ENCODE measurements around the gene CTNNA2. TPM values are rescaled to one million over a fixed set of nuclear protein-coding genes. Genes with fewer than 3 reads are reported as not detected.

Gene CTNNA2
- total and polyA plus RNA-seq, 9 of the 15 experiments (the other 6 are each of a cell fraction or from before 2014, with no cell fraction given), result 0.03 to 0.40 (median 0.15) TPM

DNA sequence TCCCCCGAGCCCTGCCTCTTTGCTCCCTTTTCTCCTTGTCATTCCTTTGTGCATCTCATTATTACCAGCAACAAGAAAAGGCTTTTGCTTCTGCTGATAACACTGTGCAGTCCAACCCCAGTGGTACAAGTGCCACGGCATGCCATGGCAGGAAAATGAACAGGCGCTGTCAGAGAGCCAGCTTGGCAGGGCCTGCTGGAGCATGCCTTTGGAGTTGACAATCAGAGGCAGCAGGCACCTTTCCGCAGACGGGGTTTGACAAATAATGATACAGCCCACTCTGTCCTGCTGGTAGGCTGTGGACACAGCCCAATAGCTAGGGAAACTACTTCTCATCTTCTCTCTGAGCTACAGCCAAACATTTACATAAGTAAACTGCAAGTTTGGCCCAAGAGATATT, 1035.6 kb downstream of the CTNNA2 start:
- in situ Hi-C loops (cut with MboI) (no loop called here), intact Hi-C loops (cut with micrococcal nuclease) (no loop called here)
- H3K9me1 ChIP-seq (ENCODE audit: control insufficient read depth, insufficient read depth, low read length), result no peaks in the 10 kb centered on the region
- H3K4me3 ChIP-seq, result no peak overlapping the region
- ChIA-PET CTCF (ENCODE audit: low intra/inter-chr PET ratio) (no interaction called here), POLR2A (no interaction called here)
- no peak for DNase-seq (ENCODE audit: extremely low read depth in 1 of 4, low spot score in 3 of 4)
- TF ChIP-seq NR2C2 (CRISPR knock-in tag; IDR thresholded peaks at IDR 0.05), result no peak
- no peak for TF ChIP-seq NR2C2 (tag; IDR thresholded peaks at IDR 0.05)
- TF ChIP-seq STAG1 (CRISPR knock-in tag; IDR thresholded peaks at IDR 0.05; ENCODE audit: borderline replicate concordance), result no peak
- TF ChIP-seq ZBTB17 (CRISPR knock-in tag; IDR thresholded peaks at IDR 0.05), result no peak
- TF ChIP-seq NCOA6 (IDR thresholded peaks at IDR 0.05), result no peak
- no peak for TF ChIP-seq RBM34 (IDR thresholded peaks at IDR 0.05; ENCODE audit: borderline replicate concordance, insufficient read depth, low read length)
- no peak for TF ChIP-seq ZNF445 (CRISPR knock-in tag; IDR thresholded peaks at IDR 0.05; ENCODE audit: low read depth)
- TF ChIP-seq TCF3 (CRISPR knock-in tag; IDR thresholded peaks at IDR 0.05), result no peak
- TF ChIP-seq ZNF253 (CRISPR knock-in tag; conservative IDR thresholded peaks at IDR 0.05), result no peak
- H3K36me3 ChIP-seq (ENCODE audit: control insufficient read depth, insufficient read depth, low read length), result no peaks in the 10 kb centered on the region
- FAIRE-seq, result no peak
- no peak for ATAC-seq
- no peak overlapping the region for H3K27ac ChIP-seq (ENCODE audit: extremely low read depth, low read depth, low read length)
- H3K9ac ChIP-seq (ENCODE audit: insufficient read depth in 1 of 2, low read depth in 2 of 2, low read length in 2 of 2), result no peak overlapping the region
- BruUV-seq (replicated peaks), result no TSS peak
- H2AFZ ChIP-seq (ENCODE audit: low read depth, low read length), result no peak overlapping the region
- WGBS (ENCODE audit: insufficient coverage, low coverage, missing lambda C conversion rate), result 4% methylated on average over 5 of the region's 5 CpGs
- no peaks in the 10 kb centered on the region for H3K27me3 ChIP-seq (ENCODE audit: control insufficient read depth in 2 of 2, insufficient read depth in 2 of 2, low read length in 2 of 2)
- no peaks in the 10 kb centered on the region for H3K4me1 ChIP-seq (replicated peaks in 1 of 2; ENCODE audit: control insufficient read depth in 2 of 2, insufficient read depth in 2 of 2, low read length in 2 of 2)
- H3K79me2 ChIP-seq (ENCODE audit: control insufficient read depth, insufficient read depth, low read length), result no peaks in the 10 kb centered on the region
- no peaks in the 10 kb centered on the region for H4K20me1 ChIP-seq (replicated peaks; ENCODE audit: control insufficient read depth, insufficient read depth, low read length)
- H3K9me3 ChIP-seq (replicated peaks; ENCODE audit: control insufficient read depth, insufficient read depth, low read depth, low read length), result no peaks in the 10 kb centered on the region
- no peak overlapping the region for H3K4me2 ChIP-seq (ENCODE audit: insufficient read depth, low read length)

Measured in K562 (cell line).